GM21723 (cell line): Measurements from ENCODE around the gene COPB2.

Source experiments
- ATAC-seq: cut with Tn5 transposase; IDR thresholded peaks from one replicate; pipeline ENCODE4 v1.9.1; 2021; ENCODE audit warnings: mild to moderate bottlenecking, moderate library complexity; ENCODE audit not compliant: unreplicated experiment

Gene COPB2

DNA sequence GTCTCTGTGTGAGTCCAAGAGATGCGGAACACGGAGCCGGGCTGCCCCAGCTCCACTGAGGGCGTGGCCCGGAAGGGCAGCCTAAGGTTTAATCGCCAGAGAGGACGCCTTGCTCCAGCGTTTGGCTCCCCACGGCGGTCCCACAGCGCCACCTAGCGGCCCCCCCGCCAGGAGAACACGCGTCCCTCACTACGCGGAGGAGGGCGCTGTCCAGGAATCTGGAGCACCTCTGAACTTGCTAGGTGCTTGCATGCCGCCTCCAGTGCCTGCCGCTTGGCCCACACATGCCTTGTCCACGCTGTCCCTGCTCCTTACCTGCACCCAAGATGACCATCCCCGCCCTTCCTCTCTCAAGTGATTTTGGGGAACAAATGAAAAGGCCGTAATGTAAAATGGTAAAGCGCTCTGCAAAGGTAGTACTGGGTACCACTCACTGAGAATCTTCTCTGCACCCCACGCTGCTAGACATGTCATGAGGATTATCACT is 60.0 kb downstream of the COPB2 start:
- peak; percentile 99 for ATAC-seq

DNA sequence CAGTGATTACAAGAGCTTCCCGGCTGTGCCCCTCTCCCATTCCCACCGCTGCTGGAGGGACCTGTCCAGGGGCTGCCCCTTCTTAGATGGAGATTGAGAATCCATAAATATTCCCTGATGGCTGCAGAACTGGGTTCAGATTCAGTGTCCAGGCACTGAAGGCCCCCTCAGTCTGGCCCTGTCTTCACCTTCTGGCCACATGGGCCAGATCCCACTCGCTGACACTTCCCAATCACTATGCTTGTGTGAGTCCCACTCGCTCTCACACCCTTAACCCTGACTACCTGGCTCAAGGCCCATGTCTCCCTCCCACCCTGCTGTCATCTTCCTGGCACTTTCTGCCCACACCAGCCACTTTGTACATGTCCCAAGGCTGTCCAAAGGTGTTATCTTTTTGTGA is 61.1 kb downstream of the COPB2 start:
- ATAC-seq: no peak

DNA sequence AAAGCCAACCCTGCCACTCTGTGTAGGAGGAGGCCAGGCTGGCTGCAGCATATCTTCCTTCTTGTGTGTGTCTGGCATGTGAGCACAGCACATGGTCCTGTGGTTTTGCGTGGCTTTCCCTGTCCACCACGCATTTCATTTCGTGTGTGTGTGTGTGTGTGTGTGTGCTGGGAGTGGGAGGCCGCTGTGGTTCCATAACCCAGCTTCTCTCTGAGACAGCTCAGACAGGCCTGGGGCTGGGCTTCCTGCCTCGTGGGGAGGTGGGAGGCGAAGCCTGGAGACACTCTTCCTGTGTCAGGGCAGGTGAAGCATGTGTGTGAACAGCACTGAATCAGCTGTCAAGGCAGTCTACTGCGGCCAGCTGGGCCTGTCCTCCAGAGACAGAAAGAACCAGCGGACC is 61.6 kb downstream of the COPB2 start:
- no peak for ATAC-seq

DNA sequence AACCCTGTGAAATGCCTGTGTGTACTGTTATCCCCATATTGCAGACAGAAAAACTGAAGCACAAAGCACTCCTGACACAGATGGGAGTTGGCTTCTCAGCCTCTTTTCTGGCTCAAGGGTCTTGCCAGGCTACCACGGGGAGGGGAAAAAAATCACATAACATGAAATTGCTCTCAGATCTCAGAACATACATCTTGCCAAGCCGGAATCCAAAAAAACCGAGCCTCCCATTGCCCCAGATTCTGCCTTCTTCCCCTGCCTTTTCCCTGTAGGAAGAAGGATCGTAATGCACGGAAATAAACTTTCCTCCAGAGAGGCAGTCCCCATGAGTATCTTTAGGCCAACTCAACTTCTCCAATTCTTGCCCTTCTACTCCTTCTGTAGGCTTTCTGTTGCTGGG is 62.2 kb downstream of the COPB2 start:
- ATAC-seq: no peak

- no peak for ATAC-seq
Observed at GRCh38 chr3:139326707-139327106, 62.7 kb downstream of the COPB2 start.

GRCh38 chr3:139326131-139326530 is 63.3 kb downstream of the COPB2 start:
- ATAC-seq: no peak

GRCh38 chr3:139325551-139325950 is 63.9 kb downstream of the COPB2 start:
- ATAC-seq: no peak

DNA sequence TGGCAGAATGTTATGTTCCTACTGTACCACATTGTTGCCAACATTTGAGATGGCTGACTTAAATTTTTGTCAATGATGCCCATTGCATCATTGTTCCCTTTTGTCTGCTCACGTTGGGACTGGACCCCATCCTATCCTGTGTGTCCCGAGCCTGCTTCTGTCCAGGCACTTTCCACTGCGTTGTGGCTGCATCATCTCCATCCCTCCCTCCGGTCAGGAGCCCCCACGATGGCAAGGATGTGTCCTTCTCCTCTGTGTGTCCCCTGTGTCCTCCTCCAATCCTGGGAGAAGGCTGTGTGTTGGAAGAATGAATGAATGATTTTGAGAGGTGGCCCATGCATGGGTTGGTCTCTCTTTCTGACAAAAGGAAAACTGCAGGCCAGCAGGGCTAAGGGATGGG is 65.0 kb downstream of the COPB2 start:
- no peak for ATAC-seq

GRCh38 chr3:139323146-139323545 is 66.3 kb downstream of the COPB2 start:
- ATAC-seq: no peak

DNA sequence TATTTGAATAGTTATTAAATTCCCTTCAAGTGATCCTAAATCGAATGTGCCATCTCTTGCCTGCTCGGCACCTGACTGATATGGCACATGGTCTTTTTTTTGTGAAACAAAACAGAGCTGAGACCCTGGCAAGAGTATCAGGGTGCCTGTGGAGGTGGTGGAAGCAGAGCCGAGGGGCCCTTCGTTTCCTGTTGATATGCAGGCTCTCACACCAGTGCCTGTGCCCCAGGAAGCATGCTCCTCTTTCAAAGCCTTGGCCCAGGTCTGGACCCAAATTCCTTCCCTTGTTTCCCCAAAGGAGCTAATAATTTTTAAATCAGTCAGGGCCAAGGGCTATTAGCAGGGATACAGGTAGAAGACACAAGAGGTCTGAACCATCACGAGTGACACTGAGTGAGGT is 67.1 kb downstream of the COPB2 start:
- no peak for ATAC-seq

DNA sequence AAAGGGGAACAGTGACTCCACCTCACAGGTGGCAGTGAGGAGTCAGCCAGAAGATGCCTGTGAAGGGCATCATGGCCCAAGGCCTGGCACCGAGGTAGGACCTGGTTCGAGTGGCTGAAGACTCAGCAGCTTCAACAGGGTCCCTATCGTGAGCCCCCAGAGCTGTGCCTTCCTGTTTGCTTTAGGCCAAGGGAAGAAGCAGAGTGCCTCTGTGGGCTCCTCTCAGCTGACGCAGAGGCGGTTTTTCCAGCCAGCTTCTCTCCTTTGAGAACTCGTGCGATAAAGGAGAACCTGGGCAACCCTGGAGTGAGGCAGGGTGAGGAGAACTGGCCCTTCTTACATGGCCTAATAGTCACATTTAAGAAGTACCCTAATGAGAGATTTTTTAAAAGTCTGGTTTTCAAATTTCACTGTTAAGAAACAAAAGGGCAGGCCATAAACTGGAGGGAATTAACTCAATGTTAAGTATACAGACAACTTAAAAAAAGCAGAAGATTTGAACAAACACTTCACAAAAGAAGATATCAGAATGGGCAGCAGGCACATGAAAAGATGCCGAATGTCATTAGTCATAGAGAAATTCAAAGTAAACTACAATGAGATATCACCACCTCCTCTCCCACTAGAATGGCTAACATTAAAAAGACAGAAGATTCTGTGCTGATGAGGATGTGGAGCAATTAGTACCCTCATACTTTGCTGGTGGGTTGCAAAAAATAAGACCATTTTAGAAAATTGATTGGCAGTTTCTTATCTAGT is 68.7 kb downstream of the COPB2 start:
- ATAC-seq: no peak

DNA sequence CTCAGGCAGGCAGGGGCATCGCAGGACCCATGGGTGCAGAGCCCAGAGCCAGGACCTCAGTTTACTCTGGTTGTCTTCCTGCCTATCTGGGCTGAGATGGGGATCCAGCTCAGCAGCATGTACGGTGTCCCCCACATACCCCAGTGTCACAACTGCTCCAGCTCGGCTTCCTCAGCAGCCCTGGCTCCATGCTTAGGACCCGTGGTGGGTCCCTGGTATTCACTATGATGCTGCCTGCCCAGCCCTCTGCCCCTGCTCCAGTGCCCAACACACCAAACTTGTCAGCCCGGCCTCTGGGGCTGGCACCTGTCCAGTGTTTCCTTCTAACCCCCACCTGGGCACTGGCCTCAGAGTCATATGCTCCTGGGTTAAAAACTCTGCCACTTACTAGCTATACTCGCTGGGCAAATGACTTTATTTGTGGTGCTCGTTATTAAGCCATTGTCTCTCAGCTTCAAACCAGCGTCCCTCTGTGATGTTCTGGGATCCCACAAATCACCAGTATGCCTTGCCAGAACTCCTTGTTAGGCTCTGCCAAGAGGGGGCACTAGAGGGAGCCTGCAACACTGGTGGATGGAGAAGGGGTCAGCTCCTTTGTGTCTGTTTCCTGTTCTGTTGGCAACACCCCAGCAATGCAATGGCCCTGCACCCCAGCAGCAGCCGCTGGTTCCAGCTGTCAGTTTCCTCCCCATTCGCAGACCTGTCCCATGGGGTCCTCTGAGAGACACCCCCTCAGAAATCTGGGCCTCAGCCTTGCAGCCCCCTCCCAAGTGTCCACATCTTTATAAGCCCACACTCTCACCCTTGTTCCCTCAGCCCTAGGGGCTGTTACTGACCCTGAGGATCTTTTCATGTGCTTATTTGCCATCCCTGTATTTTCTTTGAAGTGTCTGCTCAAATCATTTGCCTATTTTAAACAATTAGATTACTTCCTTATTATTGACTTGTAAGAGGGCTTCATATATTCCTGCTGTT is 69.7 kb downstream of the COPB2 start:
- no peak for ATAC-seq

DNA sequence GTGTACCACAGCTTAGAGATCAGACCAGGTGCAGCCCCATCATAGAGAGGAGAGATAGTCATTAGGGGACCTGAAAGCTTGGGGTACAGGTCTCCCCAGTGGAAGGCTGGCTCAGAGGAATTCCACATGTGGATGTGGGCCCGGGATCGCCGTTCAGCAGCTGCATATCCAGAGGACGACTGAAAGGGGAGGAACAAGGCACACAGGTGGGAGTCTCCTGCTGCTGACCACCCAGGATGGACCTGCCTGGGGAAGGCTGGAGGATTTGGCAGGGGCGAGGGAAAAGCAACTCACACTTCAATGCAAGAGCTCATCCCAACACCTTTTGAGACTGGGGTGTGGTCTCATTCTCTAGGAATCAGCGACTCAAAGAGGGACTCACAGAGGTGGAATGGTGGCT is 70.6 kb downstream of the COPB2 start:
- no peak for ATAC-seq

DNA sequence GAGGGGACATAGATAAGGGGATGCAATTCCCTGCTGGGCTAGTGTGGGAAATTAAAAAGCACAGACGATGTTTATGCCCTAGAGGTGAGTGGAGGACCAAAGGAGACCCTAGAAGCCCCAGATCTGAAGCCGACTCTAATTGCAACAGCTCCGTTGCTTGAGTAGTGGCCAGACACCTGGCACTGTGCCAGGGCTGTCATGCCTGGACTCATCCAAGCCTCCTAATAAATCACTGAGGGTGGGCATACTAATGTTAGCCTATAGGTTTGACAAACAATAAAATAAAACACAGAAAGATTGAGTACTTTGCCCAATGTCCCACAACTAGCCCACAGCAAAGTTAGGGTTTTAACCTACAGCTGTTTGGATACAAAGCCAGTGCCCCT is 71.0 kb downstream of the COPB2 start:
- ATAC-seq: no peak

- ATAC-seq: no peak
Observed at GRCh38 chr3:139317660-139318430, 71.6 kb downstream of the COPB2 start.

GRCh38 chr3:139317215-139317614 is 72.2 kb downstream of the COPB2 start:
- no peak for ATAC-seq

- no peak for ATAC-seq
Observed at GRCh38 chr3:139313921-139314320, 75.5 kb downstream of the COPB2 start.

DNA sequence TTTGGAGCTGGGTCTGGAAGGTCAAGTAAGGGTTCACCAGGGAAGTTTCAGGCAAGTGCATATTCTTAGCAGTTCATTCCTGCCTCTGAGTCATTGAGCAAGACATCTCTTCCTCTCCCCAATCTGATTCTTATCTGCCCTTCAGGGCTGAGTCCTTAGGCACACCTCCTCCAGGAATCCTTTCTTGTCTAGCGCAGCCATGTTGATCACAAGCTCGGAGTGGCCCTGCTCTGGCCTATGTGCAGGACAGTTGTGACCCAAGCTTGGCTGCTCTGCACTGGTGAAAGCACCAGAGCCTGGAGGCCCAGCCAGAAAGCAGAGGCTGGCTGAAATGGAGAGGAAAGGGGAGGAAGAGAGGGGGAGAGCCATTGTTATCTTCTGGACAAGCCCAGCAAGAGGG is 76.5 kb downstream of the COPB2 start:
- ATAC-seq: no peak

- ATAC-seq: no peak
Observed at GRCh38 chr3:139312416-139312815, 77.0 kb downstream of the COPB2 start.

DNA sequence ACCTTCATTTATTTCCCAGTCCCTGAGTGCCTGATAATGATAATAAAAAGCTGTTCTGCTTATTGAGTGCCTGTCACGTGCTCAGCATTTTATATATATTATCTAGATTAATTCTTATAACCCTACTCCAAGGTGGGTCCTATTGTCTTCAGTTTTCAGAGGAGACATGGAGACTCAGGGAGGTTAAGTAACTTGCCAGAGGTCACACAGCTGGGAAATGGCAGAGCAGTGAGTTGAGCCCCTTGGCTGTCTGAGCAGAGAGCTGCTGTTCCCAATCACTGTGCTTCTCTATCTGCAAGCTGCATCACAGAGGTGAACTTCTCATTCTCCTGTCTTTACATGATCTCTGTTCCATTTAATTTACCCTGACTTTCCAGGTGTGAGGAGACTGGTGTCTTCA is 77.9 kb downstream of the COPB2 start:
- ATAC-seq: no peak

GRCh38 chr3:139310474-139310933 is 78.9 kb downstream of the COPB2 start:
- ATAC-seq: no peak
